ENCODE measurements around the gene TRIM54. TPM values are rescaled to one million over a fixed set of nuclear protein-coding genes. Genes with fewer than 3 reads are reported as not detected.

The TRIM54 gene
- 2.1 TPM in 1 of 2 replicates, not detected in the other for total RNA-seq (2014; rRNA removed; shearing (Covaris generic); ENCODE audit: low replicate concordance)

GRCh38 chr2:27281855-27282559 is at the start of gene TRIM54:
Gene TRIM54 (plus strand): TSS chr2:27282429. CDS start chr2:27282732, 303 bp downstream.
- Histone ChIP-seq H3K27me3 (no peaks in the 10 kb centered on the region), H3K36me3 (no peaks in the 10 kb centered on the region), H3K9me3 (no peaks in the 10 kb centered on the region), H3K4me3 (no peak within 1 kb of the TSS)
- DNase-seq = no peak

- H3K27me3 ChIP-seq = no peaks in the 10 kb centered on the region
- peaks cover 88% of the 10 kb centered on the region for H3K36me3 ChIP-seq
- no peak overlapping the region for H3K4me3 ChIP-seq
- no peaks in the 10 kb centered on the region for H3K9me3 ChIP-seq
- DNase-seq = no peak
Measured at GRCh38 chr2:27233341-27233740, 48.9 kb upstream of the TRIM54 start.

GRCh38 chr2:27236136-27236535 is 46.1 kb upstream of the TRIM54 start:
- peaks cover 81% of the 10 kb centered on the region for H3K36me3 ChIP-seq
- H3K27me3 ChIP-seq = no peaks in the 10 kb centered on the region
- no peak for DNase-seq
- no peak overlapping the region for H3K4me3 ChIP-seq
- H3K9me3 ChIP-seq = no peaks in the 10 kb centered on the region

- H3K27me3 ChIP-seq = no peaks in the 10 kb centered on the region
- no peak for DNase-seq
- peaks cover 81% of the 10 kb centered on the region for H3K36me3 ChIP-seq
- no peaks in the 10 kb centered on the region for H3K9me3 ChIP-seq
- no peak overlapping the region for H3K4me3 ChIP-seq
Measured at GRCh38 chr2:27236626-27237025, 45.6 kb upstream of the TRIM54 start.

GRCh38 chr2:27237341-27237945 is 44.8 kb upstream of the TRIM54 start:
- DNase-seq = no peak
- Histone ChIP-seq H3K36me3 (peaks cover 81% of the 10 kb centered on the region), H3K4me3 (no peak overlapping the region)

GRCh38 chr2:27238976-27239375 is 43.3 kb upstream of the TRIM54 start:
- Histone ChIP-seq H3K4me3 (no peak overlapping the region), H3K36me3 (peaks cover 74% of the 10 kb centered on the region), H3K9me3 (no peaks in the 10 kb centered on the region), H3K27me3 (no peaks in the 10 kb centered on the region)
- no peak for DNase-seq

More at GRCh38 chr2:27237341-27237945, 44.8 kb upstream of the TRIM54 start:
- H3K27me3 ChIP-seq = no peaks in the 10 kb centered on the region
- no peaks in the 10 kb centered on the region for H3K9me3 ChIP-seq

GRCh38 chr2:27240406-27240805 is 41.8 kb upstream of the TRIM54 start:
- Histone ChIP-seq H3K27me3 (no peaks in the 10 kb centered on the region), H3K4me3 (no peak overlapping the region), H3K9me3 (no peaks in the 10 kb centered on the region), H3K36me3 (peaks cover 66% of the 10 kb centered on the region)
- DNase-seq = no peak

GRCh38 chr2:27241761-27242613 is 40.2 kb upstream of the TRIM54 start:
- no peak overlapping the region for H3K4me3 ChIP-seq
- H3K27me3 ChIP-seq = no peaks in the 10 kb centered on the region
- H3K9me3 ChIP-seq = no peaks in the 10 kb centered on the region
- peaks cover 53% of the 10 kb centered on the region for H3K36me3 ChIP-seq
- no peak for DNase-seq

GRCh38 chr2:27242614-27242951 is 39.6 kb upstream of the TRIM54 start:
- peaks cover 47% of the 10 kb centered on the region for H3K36me3 ChIP-seq
- no peak for DNase-seq
- no peak overlapping the region for H3K4me3 ChIP-seq

GRCh38 chr2:27243391-27244130 is 38.7 kb upstream of the TRIM54 start:
- H3K27me3 ChIP-seq = no peaks in the 10 kb centered on the region
- no peak for DNase-seq
- peaks cover 37% of the 10 kb centered on the region for H3K36me3 ChIP-seq
- no peaks in the 10 kb centered on the region for H3K9me3 ChIP-seq
- H3K4me3 ChIP-seq = no peak overlapping the region

More at GRCh38 chr2:27242614-27242951, 39.6 kb upstream of the TRIM54 start:
- H3K9me3 ChIP-seq = no peaks in the 10 kb centered on the region
- H3K27me3 ChIP-seq = no peaks in the 10 kb centered on the region

- no peak for DNase-seq
- Histone ChIP-seq H3K27me3 (no peaks in the 10 kb centered on the region), H3K4me3 (no peak overlapping the region), H3K9me3 (no peaks in the 10 kb centered on the region), H3K36me3 (peaks cover 28% of the 10 kb centered on the region)
Measured at GRCh38 chr2:27245116-27245515, 37.1 kb upstream of the TRIM54 start.

- no peak overlapping the region for H3K4me3 ChIP-seq
- DNase-seq = no peak
Measured at GRCh38 chr2:27245626-27246025, 36.6 kb upstream of the TRIM54 start.

GRCh38 chr2:27247893-27248292 is 34.3 kb upstream of the TRIM54 start:
- DNase-seq = no peak
- no peak overlapping the region for H3K4me3 ChIP-seq

More at GRCh38 chr2:27245626-27246025, 36.6 kb upstream of the TRIM54 start:
- no peaks in the 10 kb centered on the region for H3K27me3 ChIP-seq
- H3K9me3 ChIP-seq = no peaks in the 10 kb centered on the region
- H3K36me3 ChIP-seq = peaks cover 28% of the 10 kb centered on the region

GRCh38 chr2:27249159-27249890 is 32.9 kb upstream of the TRIM54 start:
- no peak overlapping the region for H3K4me3 ChIP-seq
- H3K9me3 ChIP-seq = no peaks in the 10 kb centered on the region
- peaks cover 1% of the 10 kb centered on the region for H3K36me3 ChIP-seq
- no peak for DNase-seq
- no peaks in the 10 kb centered on the region for H3K27me3 ChIP-seq

More at GRCh38 chr2:27247893-27248292, 34.3 kb upstream of the TRIM54 start:
- Histone ChIP-seq H3K27me3 (no peaks in the 10 kb centered on the region), H3K36me3 (peaks cover 8% of the 10 kb centered on the region), H3K9me3 (no peaks in the 10 kb centered on the region)

- Histone ChIP-seq H3K9me3 (no peaks in the 10 kb centered on the region), H3K36me3 (no peaks in the 10 kb centered on the region), H3K4me3 (no peak overlapping the region), H3K27me3 (no peaks in the 10 kb centered on the region)
- DNase-seq = no peak
Measured at GRCh38 chr2:27249891-27250651, 32.2 kb upstream of the TRIM54 start.
